Sciatic nerve (tissue), 2 donors: ENCODE results near the gene TMED5. TPM values are rescaled to one million over a fixed set of nuclear protein-coding genes. Genes with fewer than 3 reads are reported as not detected.

Source experiments
- ATAC-seq: fragments of 200-7000 bp; cut with Tn5 transposase; one replicate; pipeline ENCODE4 v1.9.1; 2020; ENCODE audit warnings: mild to moderate bottlenecking, moderate library complexity
- DNase-seq: peaks from one replicate; pipeline ENCODE4 v3.0.0-alpha.2; 2020; ENCODE audit warnings: low spot score
- intact Hi-C: fragments of 100-400 bp; cut with DNase I; formaldehyde crosslinking; loops from one replicate; pipeline ENCODE4 v1.14.2; 2022
- total RNA-seq: library from RNA; stranded (reverse); fragmentation: NEBNext Ultra II Directional; extraction: Animal tissue kit (Norgen Biotek cat#: 25700); gene quantifications from one replicate; pipeline ENCODE4 v1.2.1, GENCODE V29; 2021
- donor health status: DM: no; HTN: no; CAD: no.
- donor health status: DM: no; HTN: no; CAD: no.

Gene TMED5
- total RNA-seq, 1 donor from 2014 or later = 40.5 TPM

GRCh38 chr1:93136445-93136844, 43.8 kb downstream of the TMED5 start:
- intact Hi-C loops = no loop called here
- ATAC-seq (no peak), DNase-seq (no peak)

GRCh38 chr1:93132638-93133037, 47.6 kb downstream of the TMED5 start:
- DNase-seq (no peak), ATAC-seq (no peak)
- intact Hi-C loops = no loop called here

GRCh38 chr1:93129507-93130099, 50.6 kb downstream of the TMED5 start:
- no peak for ATAC-seq
- intact Hi-C loops = no loop called here
- DNase-seq = no peak

- DNase-seq (no peak), ATAC-seq (no peak)
- intact Hi-C loops = no loop called here
These were observed 55.5 kb downstream of the TMED5 start for GRCh38 chr1:93124556-93125355.

GRCh38 chr1:93123201-93123783, 56.9 kb downstream of the TMED5 start:
- intact Hi-C loops = no loop called here
- ATAC-seq = no peak
- no peak for DNase-seq

- DNase-seq (no peak), ATAC-seq (no peak)
- intact Hi-C loops = no loop called here
These were observed 59.6 kb downstream of the TMED5 start for GRCh38 chr1:93120614-93121013.

GRCh38 chr1:93114391-93114790, 65.8 kb downstream of the TMED5 start:
- intact Hi-C loops = no loop called here
- ATAC-seq (no peak), DNase-seq (no peak)

GRCh38 chr1:93113127-93113526, 67.1 kb downstream of the TMED5 start:
- ATAC-seq = no peak
- intact Hi-C loops = no loop called here
- DNase-seq = no peak

GRCh38 chr1:93111561-93111960, 68.7 kb downstream of the TMED5 start:
- intact Hi-C loops = no loop called here
- DNase-seq (no peak), ATAC-seq (no peak)

- intact Hi-C loops = no loop called here
- no peak for ATAC-seq
- no peak for DNase-seq
These were observed 69.1 kb downstream of the TMED5 start for GRCh38 chr1:93111065-93111464.

- intact Hi-C loops = no loop called here
- DNase-seq (no peak), ATAC-seq (no peak)
These were observed 70.6 kb downstream of the TMED5 start for GRCh38 chr1:93109578-93109977.

- DNase-seq (no peak), ATAC-seq (no peak)
- intact Hi-C loops = no loop called here
These were observed 71.9 kb downstream of the TMED5 start for GRCh38 chr1:93108335-93108734.

- intact Hi-C loops = no loop called here
- no peak for ATAC-seq
- DNase-seq = no peak
These were observed 72.8 kb downstream of the TMED5 start for GRCh38 chr1:93107395-93107794.

GRCh38 chr1:93106226-93106625, 74.0 kb downstream of the TMED5 start:
- intact Hi-C loops = no loop called here
- ATAC-seq (no peak), DNase-seq (no peak)

GRCh38 chr1:93102142-93102541, 78.1 kb downstream of the TMED5 start:
- DNase-seq = no peak
- no peak for ATAC-seq
- intact Hi-C loops = no loop called here

Other genes starting within 250 kb of the TMED5 start
- gene DIPK1A, start 219.0 kb downstream of the TMED5 start, total RNA-seq = 6.6 TPM
- gene MTF2, start 101.1 kb downstream of the TMED5 start, total RNA-seq = 27.8 TPM
- 7.2 TPM for gene CCDC18, start 311 bp upstream of the TMED5 start, total RNA-seq
- 38.7 TPM for gene DR1, start 165.5 kb upstream of the TMED5 start, total RNA-seq